NT2/D1 (cell line): ENCODE data around the gene MBD4.

Source experiments
- SUZ12 ChIP-seq: IDR thresholded peaks from 2 replicates; pipeline ENCODE4 v1.6.1; 2011; ENCODE audit not compliant: insufficient read length, insufficient read depth; ENCODE audit errors: extremely low read depth
- YY1 ChIP-seq: IDR thresholded peaks from 2 replicates; pipeline ENCODE4 v1.6.1; 2011; ENCODE audit not compliant: insufficient read length, insufficient read depth
- ZNF274 ChIP-seq: IDR thresholded peaks from 2 replicates; pipeline ENCODE4 v1.6.1; 2011; ENCODE audit warnings: mild to moderate bottlenecking, low read depth, low read length

- TF ChIP-seq YY1 (no peak), ZNF274 (no peak), SUZ12 (no peak)
These were observed 25.9 kb downstream of the MBD4 start for GRCh38 chr3:129413687-129414506.
